ENCODE measurements around the gene ACVR1B. TPM values are rescaled to one million over a fixed set of nuclear protein-coding genes. Genes with fewer than 3 reads are reported as not detected.

Gene ACVR1B
- total and polyA plus RNA-seq, 3 donors from 2014 or later = 36.8 to 44.6 (median 37.3) TPM

GRCh38 chr12:51913071-51914033, 38.1 kb upstream of the ACVR1B start:
- no peaks in the 10 kb centered on the region for H3K27me3 ChIP-seq
- intact Hi-C loops (cut with DNase I; ENCODE audit: low total_unique reads) = no loop called here
- H3K36me3 ChIP-seq (ENCODE audit: low read depth, missing control alignments) = no peaks in the 10 kb centered on the region
- H3K4me1 ChIP-seq = peaks cover 12% of the 10 kb centered on the region
- DNase-seq = no peak
- no peak overlapping the region for H3K4me3 ChIP-seq
- no peaks in the 10 kb centered on the region for H3K9me3 ChIP-seq
- no peak overlapping the region for H3K27ac ChIP-seq
- WGBS, 2 donors = 79 to 81% methylated on average over 10 to 30 of the region's 30 CpGs
- TF ChIP-seq, protein P1, sequence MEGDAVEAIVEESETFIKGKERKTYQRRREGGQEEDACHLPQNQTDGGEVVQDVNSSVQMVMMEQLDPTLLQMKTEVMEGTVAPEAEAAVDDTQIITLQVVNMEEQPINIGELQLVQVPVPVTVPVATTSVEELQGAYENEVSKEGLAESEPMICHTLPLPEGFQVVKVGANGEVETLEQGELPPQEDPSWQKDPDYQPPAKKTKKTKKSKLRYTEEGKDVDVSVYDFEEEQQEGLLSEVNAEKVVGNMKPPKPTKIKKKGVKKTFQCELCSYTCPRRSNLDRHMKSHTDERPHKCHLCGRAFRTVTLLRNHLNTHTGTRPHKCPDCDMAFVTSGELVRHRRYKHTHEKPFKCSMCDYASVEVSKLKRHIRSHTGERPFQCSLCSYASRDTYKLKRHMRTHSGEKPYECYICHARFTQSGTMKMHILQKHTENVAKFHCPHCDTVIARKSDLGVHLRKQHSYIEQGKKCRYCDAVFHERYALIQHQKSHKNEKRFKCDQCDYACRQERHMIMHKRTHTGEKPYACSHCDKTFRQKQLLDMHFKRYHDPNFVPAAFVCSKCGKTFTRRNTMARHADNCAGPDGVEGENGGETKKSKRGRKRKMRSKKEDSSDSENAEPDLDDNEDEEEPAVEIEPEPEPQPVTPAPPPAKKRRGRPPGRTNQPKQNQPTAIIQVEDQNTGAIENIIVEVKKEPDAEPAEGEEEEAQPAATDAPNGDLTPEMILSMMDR (IDR thresholded peaks at IDR 0.05) = no peak
- TF ChIP-seq POLR2A (IDR thresholded peaks at IDR 0.05) = no peak

- intact Hi-C loops (cut with DNase I; ENCODE audit: low total_unique reads) = no loop called here
- 89 to 91% methylated on average over 15 to 17 of the region's 17 CpGs for WGBS, 2 donors
- no peaks in the 10 kb centered on the region for H3K9me3 ChIP-seq
- H3K4me3 ChIP-seq = no peak overlapping the region
- H3K4me1 ChIP-seq = peaks cover 12% of the 10 kb centered on the region
- H3K36me3 ChIP-seq (ENCODE audit: low read depth, missing control alignments) = no peaks in the 10 kb centered on the region
- no peaks in the 10 kb centered on the region for H3K27me3 ChIP-seq
- TF ChIP-seq POLR2A (IDR thresholded peaks at IDR 0.05) = no peak
- TF ChIP-seq, protein P1 (IDR thresholded peaks at IDR 0.05) = no peak
- H3K27ac ChIP-seq = no peak overlapping the region
- no peak for DNase-seq
These were observed 37.2 kb upstream of the ACVR1B start for GRCh38 chr12:51914034-51914923.

DNA sequence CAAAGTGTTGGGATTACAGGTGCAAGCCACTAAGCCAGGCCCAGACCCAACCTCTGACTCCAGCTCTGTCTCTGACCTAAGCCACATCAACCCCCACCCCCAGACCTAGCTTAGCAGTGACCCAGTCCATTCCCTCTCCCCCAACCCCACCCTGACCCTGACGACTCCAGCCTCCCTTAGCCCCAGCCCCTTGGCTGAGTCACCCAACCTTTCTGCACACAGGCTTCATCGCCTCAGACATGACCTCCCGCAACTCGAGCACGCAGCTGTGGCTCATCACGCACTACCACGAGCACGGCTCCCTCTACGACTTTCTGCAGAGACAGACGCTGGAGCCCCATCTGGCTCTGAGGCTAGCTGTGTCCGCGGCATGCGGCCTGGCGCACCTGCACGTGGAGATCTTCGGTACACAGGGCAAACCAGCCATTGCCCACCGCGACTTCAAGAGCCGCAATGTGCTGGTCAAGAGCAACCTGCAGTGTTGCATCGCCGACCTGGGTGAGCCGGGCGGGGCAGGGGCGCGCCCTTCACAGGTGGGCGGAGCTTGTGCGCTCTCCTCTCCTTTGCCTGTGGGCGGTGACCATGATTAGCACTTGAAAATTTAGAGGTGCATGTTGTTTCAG, 36.4 kb upstream of the ACVR1B start:
- no peak for DNase-seq
- no peaks in the 10 kb centered on the region for H3K9me3 ChIP-seq
- TF ChIP-seq, protein P1 (IDR thresholded peaks at IDR 0.05) = no peak
- no peak for TF ChIP-seq POLR2A (IDR thresholded peaks at IDR 0.05)
- WGBS, 2 donors = 66 to 68% methylated on average over 23 to 28 of the region's 28 CpGs
- peaks cover 11% of the 10 kb centered on the region for H3K4me1 ChIP-seq
- no peaks in the 10 kb centered on the region for H3K27me3 ChIP-seq
- no peak overlapping the region for H3K4me3 ChIP-seq
- no peak overlapping the region for H3K27ac ChIP-seq
- H3K36me3 ChIP-seq (ENCODE audit: low read depth, missing control alignments) = no peaks in the 10 kb centered on the region
- intact Hi-C loops (cut with DNase I; ENCODE audit: low total_unique reads) = no loop called here

DNA sequence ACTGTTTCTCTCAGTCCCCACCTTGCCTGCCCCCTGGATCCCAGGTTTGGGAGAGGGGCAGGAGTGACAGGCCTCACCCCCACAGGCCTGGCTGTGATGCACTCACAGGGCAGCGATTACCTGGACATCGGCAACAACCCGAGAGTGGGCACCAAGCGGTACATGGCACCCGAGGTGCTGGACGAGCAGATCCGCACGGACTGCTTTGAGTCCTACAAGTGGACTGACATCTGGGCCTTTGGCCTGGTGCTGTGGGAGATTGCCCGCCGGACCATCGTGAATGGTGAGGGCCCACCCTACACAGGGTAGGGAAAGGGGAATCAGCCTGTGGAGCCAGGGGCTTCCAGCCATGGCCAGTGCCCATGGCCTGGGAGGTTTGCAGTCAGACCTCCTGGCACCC, 35.5 kb upstream of the ACVR1B start:
- no peaks in the 10 kb centered on the region for H3K27me3 ChIP-seq
- no peak for TF ChIP-seq POLR2A (IDR thresholded peaks at IDR 0.05)
- TF ChIP-seq, protein P1 (IDR thresholded peaks at IDR 0.05) = no peak
- DNase-seq = no peak
- no peak overlapping the region for H3K4me3 ChIP-seq
- no peaks in the 10 kb centered on the region for H3K9me3 ChIP-seq
- intact Hi-C loops (cut with DNase I; ENCODE audit: low total_unique reads) = no loop called here
- peaks cover 9% of the 10 kb centered on the region for H3K4me1 ChIP-seq
- H3K27ac ChIP-seq = no peak overlapping the region
- 94 to 97% methylated on average over 10 to 11 of the region's 11 CpGs for WGBS, 2 donors
- H3K36me3 ChIP-seq (ENCODE audit: low read depth, missing control alignments) = no peaks in the 10 kb centered on the region
